Measurements from ENCODE around the gene C1QTNF7.

The C1QTNF7 gene

DNA sequence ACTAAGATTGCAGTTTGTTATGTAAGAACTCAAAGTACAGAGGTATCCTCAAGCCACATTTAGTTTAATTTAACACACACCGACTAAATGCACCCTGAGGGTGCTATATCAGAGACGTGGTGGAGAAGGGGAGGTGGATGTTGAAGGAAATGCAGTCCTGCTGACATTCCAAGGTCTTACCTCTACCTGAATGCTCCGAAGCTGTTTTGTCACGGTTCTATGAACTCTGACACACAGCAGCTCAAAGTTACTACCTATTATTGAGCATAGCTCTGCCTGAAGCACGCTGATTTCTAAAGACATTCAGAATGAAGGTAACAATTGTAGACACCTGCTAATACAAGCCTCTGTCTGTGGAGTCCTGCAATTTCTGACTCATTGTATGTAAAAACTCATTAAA is 48.6 kb downstream of the C1QTNF7 start:
- POLR2A ChIA-PET: no interaction called here
- Histone ChIP-seq H3K9me3 (ENCODE audit: control insufficient read depth, insufficient read depth, low read depth, low read length) (no peaks in the 10 kb centered on the region), H3K4me1 (ENCODE audit: control insufficient read depth, insufficient read depth, low read length) (no peaks in the 10 kb centered on the region; the same call in 1 of the 2 replicates), H3K27ac (ENCODE audit: extremely low read depth, low read depth, low read length) (no peak overlapping the region), H3K36me3 (ENCODE audit: control insufficient read depth in 2 of 2, insufficient read depth in 1 of 2, low read length in 2 of 2) (peaks cover 0 to 7% of the 10 kb centered on the region in 2 experiments; a peak in 1 of 3 replicates), H3K4me3 (ENCODE audit: low read depth, low read length) (no peak overlapping the region)
- TF ChIP-seq YY1 (tag by site-specific recombination; IDR thresholded peaks at IDR 0.05) (no peak), ZBTB1 (tag by site-specific recombination; IDR thresholded peaks at IDR 0.05) (no peak), KLF9 (tag by site-specific recombination; IDR thresholded peaks at IDR 0.05; ENCODE audit: low read depth) (no peak), ZNF2 (tag by site-specific recombination; IDR thresholded peaks at IDR 0.05) (no peak), ZNF335 (tag by site-specific recombination; conservative IDR thresholded peaks at IDR 0.05) (no peak), ZNF184 (tag by site-specific recombination; IDR thresholded peaks at IDR 0.05) (no peak), ZNF24 (tag by site-specific recombination; IDR thresholded peaks at IDR 0.05) (no peak), ZNF660 (tag by site-specific recombination; IDR thresholded peaks at IDR 0.05) (no peak), ZNF701 (tag by site-specific recombination; IDR thresholded peaks at IDR 0.05) (no peak)
- TF ChIP-seq, protein P1, sequence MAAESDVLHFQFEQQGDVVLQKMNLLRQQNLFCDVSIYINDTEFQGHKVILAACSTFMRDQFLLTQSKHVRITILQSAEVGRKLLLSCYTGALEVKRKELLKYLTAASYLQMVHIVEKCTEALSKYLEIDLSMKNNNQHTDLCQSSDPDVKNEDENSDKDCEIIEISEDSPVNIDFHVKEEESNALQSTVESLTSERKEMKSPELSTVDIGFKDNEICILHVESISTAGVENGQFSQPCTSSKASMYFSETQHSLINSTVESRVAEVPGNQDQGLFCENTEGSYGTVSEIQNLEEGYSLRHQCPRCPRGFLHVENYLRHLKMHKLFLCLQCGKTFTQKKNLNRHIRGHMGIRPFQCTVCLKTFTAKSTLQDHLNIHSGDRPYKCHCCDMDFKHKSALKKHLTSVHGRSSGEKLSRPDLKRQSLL (tag by site-specific recombination; IDR thresholded peaks at IDR 0.05): no peak
- TF ChIP-seq, protein P2, sequence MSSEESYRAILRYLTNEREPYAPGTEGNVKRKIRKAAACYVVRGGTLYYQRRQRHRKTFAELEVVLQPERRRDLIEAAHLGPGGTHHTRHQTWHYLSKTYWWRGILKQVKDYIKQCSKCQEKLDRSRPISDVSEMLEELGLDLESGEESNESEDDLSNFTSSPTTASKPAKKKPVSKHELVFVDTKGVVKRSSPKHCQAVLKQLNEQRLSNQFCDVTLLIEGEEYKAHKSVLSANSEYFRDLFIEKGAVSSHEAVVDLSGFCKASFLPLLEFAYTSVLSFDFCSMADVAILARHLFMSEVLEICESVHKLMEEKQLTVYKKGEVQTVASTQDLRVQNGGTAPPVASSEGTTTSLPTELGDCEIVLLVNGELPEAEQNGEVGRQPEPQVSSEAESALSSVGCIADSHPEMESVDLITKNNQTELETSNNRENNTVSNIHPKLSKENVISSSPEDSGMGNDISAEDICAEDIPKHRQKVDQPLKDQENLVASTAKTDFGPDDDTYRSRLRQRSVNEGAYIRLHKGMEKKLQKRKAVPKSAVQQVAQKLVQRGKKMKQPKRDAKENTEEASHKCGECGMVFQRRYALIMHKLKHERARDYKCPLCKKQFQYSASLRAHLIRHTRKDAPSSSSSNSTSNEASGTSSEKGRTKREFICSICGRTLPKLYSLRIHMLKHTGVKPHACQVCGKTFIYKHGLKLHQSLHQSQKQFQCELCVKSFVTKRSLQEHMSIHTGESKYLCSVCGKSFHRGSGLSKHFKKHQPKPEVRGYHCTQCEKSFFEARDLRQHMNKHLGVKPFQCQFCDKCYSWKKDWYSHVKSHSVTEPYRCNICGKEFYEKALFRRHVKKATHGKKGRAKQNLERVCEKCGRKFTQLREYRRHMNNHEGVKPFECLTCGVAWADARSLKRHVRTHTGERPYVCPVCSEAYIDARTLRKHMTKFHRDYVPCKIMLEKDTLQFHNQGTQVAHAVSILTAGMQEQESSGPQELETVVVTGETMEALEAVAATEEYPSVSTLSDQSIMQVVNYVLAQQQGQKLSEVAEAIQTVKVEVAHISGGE (tag by site-specific recombination; conservative IDR thresholded peaks at IDR 0.05; ENCODE audit: low read depth): no peak
- CTCF ChIA-PET: interaction anchor here (0.9 kb wide), 1 partner anchor 11 kb away, joined by 3 read pairs; no protein-coding TSS in a partner anchor

DNA sequence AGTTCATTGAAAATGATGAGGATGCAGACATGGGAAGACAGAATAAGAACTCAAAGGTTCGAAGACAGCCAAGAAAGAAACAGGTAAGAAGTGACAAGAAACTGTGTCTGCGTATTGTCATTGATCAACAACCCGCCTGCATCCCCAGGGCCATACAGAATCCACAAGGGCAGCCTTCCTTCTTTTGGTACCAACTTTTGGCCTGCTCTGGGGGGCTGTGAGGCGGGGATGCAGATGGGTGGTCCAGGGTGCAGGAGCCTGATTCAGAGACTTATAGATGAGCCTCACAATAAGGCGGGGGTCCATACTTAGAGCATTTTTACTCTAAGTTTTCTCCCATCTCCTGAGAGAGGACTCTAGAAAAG is 50.9 kb downstream of the C1QTNF7 start:
- Histone ChIP-seq H3K27ac (ENCODE audit: extremely low read depth, low read depth, low read length) (no peak overlapping the region), H3K36me3 (ENCODE audit: control insufficient read depth in 2 of 2, insufficient read depth in 1 of 2, low read length in 2 of 2) (peaks cover 0 to 7% of the 10 kb centered on the region in 2 experiments; a peak in 1 of 3 replicates), H3K4me1 (ENCODE audit: control insufficient read depth, insufficient read depth, low read length) (no peaks in the 10 kb centered on the region; the same call in 1 of the 2 replicates), H3K4me3 (ENCODE audit: low read depth, low read length) (no peak overlapping the region), H3K9me3 (ENCODE audit: control insufficient read depth, insufficient read depth, low read depth, low read length) (no peaks in the 10 kb centered on the region)
- no peak for TF ChIP-seq ZNF548 (tag by site-specific recombination; IDR thresholded peaks at IDR 0.05)
- TF ChIP-seq ZNF202 (tag by site-specific recombination; IDR thresholded peaks at IDR 0.05; ENCODE audit: borderline replicate concordance): no peak
- TF ChIP-seq ZNF223 (tag by site-specific recombination; IDR thresholded peaks at IDR 0.05): no peak
- TF ChIP-seq, protein P2 (tag by site-specific recombination; conservative IDR thresholded peaks at IDR 0.05; ENCODE audit: low read depth): no peak
- TF ChIP-seq ZNF394 (tag by site-specific recombination; IDR thresholded peaks at IDR 0.05; ENCODE audit: borderline replicate concordance): no peak
- TF ChIP-seq ZNF146 (tag by site-specific recombination; IDR thresholded peaks at IDR 0.05): no peak
- TF ChIP-seq, protein P3, sequence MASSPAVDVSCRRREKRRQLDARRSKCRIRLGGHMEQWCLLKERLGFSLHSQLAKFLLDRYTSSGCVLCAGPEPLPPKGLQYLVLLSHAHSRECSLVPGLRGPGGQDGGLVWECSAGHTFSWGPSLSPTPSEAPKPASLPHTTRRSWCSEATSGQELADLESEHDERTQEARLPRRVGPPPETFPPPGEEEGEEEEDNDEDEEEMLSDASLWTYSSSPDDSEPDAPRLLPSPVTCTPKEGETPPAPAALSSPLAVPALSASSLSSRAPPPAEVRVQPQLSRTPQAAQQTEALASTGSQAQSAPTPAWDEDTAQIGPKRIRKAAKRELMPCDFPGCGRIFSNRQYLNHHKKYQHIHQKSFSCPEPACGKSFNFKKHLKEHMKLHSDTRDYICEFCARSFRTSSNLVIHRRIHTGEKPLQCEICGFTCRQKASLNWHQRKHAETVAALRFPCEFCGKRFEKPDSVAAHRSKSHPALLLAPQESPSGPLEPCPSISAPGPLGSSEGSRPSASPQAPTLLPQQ (tag by site-specific recombination; IDR thresholded peaks at IDR 0.05): no peak
- CTCF ChIA-PET: interaction anchor here (1.0 to 2.0 kb wide), 8 partner anchors 8 to 781 kb away, joined by 3 to 12 read pairs (median 10); partner anchors contain the start of gene CC2D2A
- POLR2A ChIA-PET: interaction anchor here (1.0 kb wide), 1 partner anchor 203 kb away, joined by 4 read pairs; the partner anchor contains the start of gene FAM200B
